H1 (cell line): ENCODE results near the gene FBXO21. TPM values are rescaled to one million over a fixed set of nuclear protein-coding genes. Genes with fewer than 3 reads are reported as not detected.

Source experiments
- CTCF ChIA-PET: fragments of 300-600 bp; sonication (Branson Sonifier 250); formaldehyde crosslinking; loops from one replicate; lab custom pipeline; 2021; ENCODE audit not compliant: partially characterized antibody; lab: Charles Lee
- POLR2A ChIA-PET: fragments of 300-600 bp; sonication (Branson Sonifier 250); formaldehyde crosslinking; loops from one replicate; lab custom pipeline; 2021; ENCODE audit warnings: inconsistent platforms; ENCODE audit not compliant: partially characterized antibody; lab: Charles Lee
- DNase-seq, 2 experiments: peaks; one replicate each; pipeline versions ENCODE4 v3.0.0 to v3.0.0-alpha.2; 2010 to 2022; ENCODE audit warnings: low spot score in 2 of 2, low read depth in 1 of 2, mixed read lengths in 1 of 2
- FAIRE-seq: peaks from 2 replicates; lab custom pipeline; 2011; peaks lifted over from hg19 to GRCh38; lab: Jason Lieb, UNC
- H2AFZ ChIP-seq: 2 replicates; pipeline ENCODE4 v1.8.1; 2012; ENCODE audit warnings: low read length, inconsistent platforms
- H2AK5ac ChIP-seq: 2 replicates; pipeline ENCODE4 v1.6.1; 2013; ENCODE audit warnings: low read depth, low read length
- H2BK120ac ChIP-seq: replicated peaks from 2 replicates; pipeline ENCODE3; 2013; ENCODE audit warnings: low read depth, low read length, inconsistent platforms
- H2BK12ac ChIP-seq: 2 replicates; pipeline ENCODE4 v1.6.1; 2013; ENCODE audit warnings: low read depth, low read length
- H2BK15ac ChIP-seq: 2 replicates; pipeline ENCODE4 v1.6.1; 2013; ENCODE audit warnings: low read length
- H2BK20ac ChIP-seq: 2 replicates; pipeline ENCODE4 v1.6.1; 2013; ENCODE audit warnings: low read length
- H2BK5ac ChIP-seq: 2 replicates; pipeline ENCODE4 v1.6.1; 2013; ENCODE audit warnings: low read depth, low read length
- H3K14ac ChIP-seq: 2 replicates; pipeline ENCODE4 v1.6.1; 2013; ENCODE audit warnings: inconsistent platforms; ENCODE audit not compliant: insufficient read length
- H3K18ac ChIP-seq: 2 replicates; pipeline ENCODE4 v1.6.1; 2013; ENCODE audit warnings: low read length; ENCODE audit errors: extremely low read depth
- H3K23ac ChIP-seq: 2 replicates; pipeline ENCODE4 v1.6.1; 2013; ENCODE audit warnings: inconsistent platforms; ENCODE audit not compliant: insufficient read length
- H3K23me2 ChIP-seq: 2 replicates; pipeline ENCODE4 v1.6.1; 2013; ENCODE audit warnings: low read depth, low read length
- H3K27ac ChIP-seq: 2 replicates; pipeline ENCODE4 v1.6.1; 2011; ENCODE audit warnings: low read depth, low read length, inconsistent platforms
- H3K27me3 ChIP-seq, 4 experiments: replicated peaks in 1 of 4; 1 replicate in 1 of 4; 2 replicates in 3 of 4; pipeline versions ENCODE4 v1.6.1 to v1.8.1; 2011 to 2013; ENCODE audit warnings: low read length in 3 of 4, mild to moderate bottlenecking in 3 of 4, inconsistent platforms in 2 of 4, mixed read lengths in 2 of 4, moderate library complexity in 1 of 4; ENCODE audit not compliant: control insufficient read depth in 3 of 4, insufficient read depth in 3 of 4; ENCODE audit errors: extremely low read depth in 1 of 4
- H3K36me3 ChIP-seq, 4 experiments: 2 replicates each; pipeline versions ENCODE4 v1.6.1 to v1.8.1; 2011 to 2013; ENCODE audit warnings: mild to moderate bottlenecking in 4 of 4, low read length in 3 of 4, moderate library complexity in 2 of 4, control low read depth in 1 of 4, inconsistent platforms in 1 of 4; ENCODE audit not compliant: insufficient read depth in 4 of 4, control insufficient read depth in 2 of 4
- H3K4ac ChIP-seq: replicated peaks from 2 replicates; pipeline ENCODE3; 2013; ENCODE audit warnings: low read length, low read depth, mixed read lengths, inconsistent platforms; ENCODE audit not compliant: insufficient read length
- H3K4me1 ChIP-seq, 4 experiments: replicated peaks in 1 of 4; 1 replicate in 1 of 4; 2 replicates in 3 of 4; pipeline versions ENCODE4 v1.6.1 to v1.8.1; 2011 to 2013; ENCODE audit warnings: low read length in 3 of 4, inconsistent platforms in 2 of 4, mixed read lengths in 1 of 4; ENCODE audit not compliant: insufficient read depth in 4 of 4, control insufficient read depth in 3 of 4
- H3K4me2 ChIP-seq, 2 experiments: 2 replicates each; pipeline versions ENCODE4 v1.6.1 to v1.8.1; 2011 to 2013; ENCODE audit warnings: low read depth in 2 of 2, low read length in 2 of 2, control low read depth in 1 of 2, inconsistent platforms in 1 of 2, mild to moderate bottlenecking in 1 of 2; ENCODE audit not compliant: insufficient read depth in 1 of 2
- H3K4me3 ChIP-seq, 4 experiments: fragments of 200-600, 300-600 bp in 1 of 4; sonication (generic), shearing (Covaris generic), sonication (Bioruptor Twin) in 1 of 4; 2 replicates each; pipeline versions ENCODE4 v1.5.1 to v1.8.1; 2011 to 2016; ENCODE audit warnings: low read length in 4 of 4, low read depth in 3 of 4, control low read depth in 2 of 4, inconsistent platforms in 2 of 4, mild to moderate bottlenecking in 2 of 4, mixed read lengths in 1 of 4, moderate library complexity in 1 of 4; ENCODE audit not compliant: insufficient read depth in 2 of 4; ENCODE audit errors: extremely low read depth in 1 of 4
- H3K56ac ChIP-seq: replicated peaks from 2 replicates; pipeline ENCODE3; 2013; ENCODE audit warnings: low read depth, mild to moderate bottlenecking, mixed read lengths, low read length, inconsistent platforms; ENCODE audit not compliant: insufficient read length
- H3K79me1 ChIP-seq: 2 replicates; pipeline ENCODE4 v1.6.1; 2013; ENCODE audit warnings: low read depth, low read length, control low read depth
- H3K79me2 ChIP-seq, 2 experiments: 2 replicates each; pipeline versions ENCODE4 v1.6.1 to v1.8.1; 2012 to 2013; ENCODE audit warnings: low read length in 2 of 2, mild to moderate bottlenecking in 2 of 2, inconsistent platforms in 1 of 2; ENCODE audit not compliant: insufficient read depth in 2 of 2, control insufficient read depth in 1 of 2
- H3K9ac ChIP-seq, 4 experiments: replicated peaks in 1 of 4; 1 replicate in 1 of 4; 2 replicates in 3 of 4; pipeline versions ENCODE4 v1.6.1 to v1.8.1; 2011 to 2013; ENCODE audit warnings: low read depth in 3 of 4, low read length in 3 of 4, control low read depth in 2 of 4, mild to moderate bottlenecking in 2 of 4, moderate library complexity in 2 of 4, inconsistent platforms in 1 of 4; ENCODE audit errors: extremely low read depth in 1 of 4
- H3K9me3 ChIP-seq, 2 experiments: 2 replicates each; pipeline versions ENCODE4 v1.6.1 to v1.8.1; 2012 to 2013; ENCODE audit warnings: mild to moderate bottlenecking in 2 of 2, moderate library complexity in 2 of 2, control low read depth in 1 of 2, inconsistent platforms in 1 of 2, low read depth in 1 of 2, low read length in 1 of 2, mixed read lengths in 1 of 2; ENCODE audit not compliant: insufficient read depth in 2 of 2
- H4K20me1 ChIP-seq, 2 experiments: replicated peaks in 1 of 2; 2 replicates each; pipeline versions ENCODE3 to v1.8.1; 2011 to 2013; ENCODE audit warnings: inconsistent platforms in 2 of 2, low read length in 2 of 2, mild to moderate bottlenecking in 1 of 2; ENCODE audit not compliant: insufficient read depth in 2 of 2, control insufficient read depth in 1 of 2
- H4K5ac ChIP-seq: 2 replicates; pipeline ENCODE4 v1.6.1; 2013; ENCODE audit warnings: low read length, low read depth, mixed read lengths, inconsistent platforms; ENCODE audit not compliant: insufficient read length
- H4K8ac ChIP-seq: 2 replicates; pipeline ENCODE4 v1.8.0; 2013; ENCODE audit warnings: mild to moderate bottlenecking, moderate library complexity, low read length, inconsistent platforms; ENCODE audit not compliant: insufficient read depth; ENCODE audit errors: extremely low read depth
- H4K91ac ChIP-seq: replicated peaks from 2 replicates; pipeline ENCODE3; 2013; ENCODE audit warnings: low read length, mixed read lengths, inconsistent platforms; ENCODE audit not compliant: insufficient read length
- BACH1 ChIP-seq: IDR thresholded peaks from 2 replicates; pipeline ENCODE4 v1.6.1; 2012; ENCODE audit warnings: low read length, improper control_type of control experiment
- BRCA1 ChIP-seq: IDR thresholded peaks from 2 replicates; pipeline ENCODE4 v1.6.1; 2012; ENCODE audit warnings: low read depth, low read length, improper control_type of control experiment
- CBX8 ChIP-seq: fragments of 300-800, 300-1000 bp; sonication (generic); IDR thresholded peaks from 2 replicates; pipeline ENCODE4 v1.7.1; 2016; ENCODE audit warnings: low read depth, low read length, borderline replicate concordance
- CHD1 ChIP-seq: IDR thresholded peaks from 2 replicates; pipeline ENCODE4 v1.6.1; 2012; ENCODE audit warnings: low read depth, low read length, improper control_type of control experiment
- CTBP2 ChIP-seq: IDR thresholded peaks from 2 replicates; pipeline ENCODE4 v1.7.0; 2011; ENCODE audit warnings: borderline replicate concordance, mild to moderate bottlenecking, moderate library complexity, mixed read lengths, low read length; ENCODE audit not compliant: insufficient read depth, insufficient read length
- GTF2F1 ChIP-seq: IDR thresholded peaks from 2 replicates; pipeline ENCODE4 v1.6.1; 2012; ENCODE audit warnings: low read depth, low read length, improper control_type of control experiment, borderline replicate concordance
- NRF1 ChIP-seq: IDR thresholded peaks from 2 replicates; pipeline ENCODE4 v1.6.1; 2011; ENCODE audit warnings: mild to moderate bottlenecking, low read depth, low read length, improper control_type of control experiment
- POLR2A ChIP-seq, 2 experiments: IDR thresholded peaks; 1 replicate in 1 of 2; 2 replicates in 1 of 2; pipeline ENCODE4 v1.6.1; 2011; ENCODE audit warnings: low read depth in 2 of 2, low read length in 2 of 2, mild to moderate bottlenecking in 2 of 2; ENCODE audit errors: control extremely low read depth in 1 of 2
- WGBS, 2 experiments: shearing (Covaris generic) in 1 of 2; methylation state at CpG; one replicate each; pipeline versions ENCODE4 v1.1.6 to v1.1.7; 2013 to 2015; ENCODE audit warnings: low lambda C conversion rate in 2 of 2, mixed read lengths in 2 of 2, inconsistent platforms in 1 of 2, low coverage in 1 of 2, missing lambda C conversion rate in 1 of 2; ENCODE audit not compliant: insufficient replicate concordance in 2 of 2, insufficient coverage in 1 of 2, insufficient read length in 1 of 2; ENCODE audit errors: extremely low coverage in 1 of 2, missing lambda C conversion rate in 1 of 2; 5-methylcytosine and 5-hydroxymethylcytosine counted together
- polyA plus RNA-seq, 7 experiments: library from polyadenylated mRNA; depleted of rRNA in 3 of 7; stranded (reverse) in 5 of 7; unstranded in 2 of 7; fragments of >200 nt in 5 of 7; fragments of 200-250 nt in 2 of 7; gene quantifications; 1 replicate in 5 of 7; 2 replicates in 1 of 7; 4 replicates in 1 of 7; pipeline versions ENCODE4 v1.2.1 to v1.2.3, GENCODE V29; 2011 to 2013; ENCODE audit warnings: missing spikeins in 2 of 7, mixed read lengths in 2 of 7
- total RNA-seq: library from RNA; stranded (reverse); fragmentation: NEBNext Ultra II Directional; extraction: Animal tissue kit (Norgen Biotek cat#: 25700); gene quantifications from 2 replicates; pipeline ENCODE4 v1.2.1, GENCODE V29; 2021
- TF ChIP-seq, protein P1 (sequence below): IDR thresholded peaks from 2 replicates; pipeline ENCODE4 v1.6.1; 2011; ENCODE audit warnings: low read length, improper control_type of control experiment
- TF ChIP-seq, protein P2 (sequence below): IDR thresholded peaks from 2 replicates; pipeline ENCODE4 v1.6.1; 2011; ENCODE audit warnings: low read depth, mild to moderate bottlenecking, low read length; ENCODE audit not compliant: insufficient read depth
- TF ChIP-seq, protein P3 (sequence below): IDR thresholded peaks from 2 replicates; pipeline ENCODE4 v1.6.1; 2012; ENCODE audit warnings: inconsistent platforms

The FBXO21 gene
- total and polyA plus RNA-seq, 2 of the 8 experiments (the other 6 are each of a cell fraction or from before 2014, with no cell fraction given): 57.0 to 80.6 TPM

GRCh38 chr12:117210266-117210918 is 20.1 kb upstream of the FBXO21 start:
- no peaks in the 10 kb centered on the region for H3K9me3 ChIP-seq
- H3K4me3 ChIP-seq: no peak overlapping the region
- H2BK5ac ChIP-seq: no peak overlapping the region
- H3K4me1 ChIP-seq: peaks cover 1 to 6% (median 4%) of the 10 kb centered on the region in 4 experiments; a peak in 4 of 7 replicates
- no peak overlapping the region for H4K5ac ChIP-seq
- no peak overlapping the region for H2BK15ac ChIP-seq
- no peak overlapping the region for H3K9ac ChIP-seq
- H3K14ac ChIP-seq: no peak overlapping the region
- no peaks in the 10 kb centered on the region; the same call in 1 of the 2 replicates for H3K23me2 ChIP-seq
- H3K18ac ChIP-seq: no peak overlapping the region
- no peak overlapping the region for H3K4me2 ChIP-seq
- CTCF ChIA-PET: interaction anchor here (0.7 to 6.8 kb wide), 18 partner anchors 11 to 646 kb away, joined by 3 to 65 read pairs (median 4); partner anchors contain the start of gene NOS1
- TF ChIP-seq BACH1: no peak
- TF ChIP-seq, protein P1, sequence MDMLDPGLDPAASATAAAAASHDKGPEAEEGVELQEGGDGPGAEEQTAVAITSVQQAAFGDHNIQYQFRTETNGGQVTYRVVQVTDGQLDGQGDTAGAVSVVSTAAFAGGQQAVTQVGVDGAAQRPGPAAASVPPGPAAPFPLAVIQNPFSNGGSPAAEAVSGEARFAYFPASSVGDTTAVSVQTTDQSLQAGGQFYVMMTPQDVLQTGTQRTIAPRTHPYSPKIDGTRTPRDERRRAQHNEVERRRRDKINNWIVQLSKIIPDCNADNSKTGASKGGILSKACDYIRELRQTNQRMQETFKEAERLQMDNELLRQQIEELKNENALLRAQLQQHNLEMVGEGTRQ: no peak
- no peak for TF ChIP-seq CHD1
- TF ChIP-seq, protein P2, sequence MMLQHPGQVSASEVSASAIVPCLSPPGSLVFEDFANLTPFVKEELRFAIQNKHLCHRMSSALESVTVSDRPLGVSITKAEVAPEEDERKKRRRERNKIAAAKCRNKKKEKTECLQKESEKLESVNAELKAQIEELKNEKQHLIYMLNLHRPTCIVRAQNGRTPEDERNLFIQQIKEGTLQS: no peak
- TF ChIP-seq POLR2A (IDR thresholded peaks at IDR 0.05; ENCODE audit: control extremely low read depth in 1 of 2, low read depth in 2 of 2, low read length in 2 of 2): no peak
- no peak for TF ChIP-seq GTF2F1
- TF ChIP-seq, protein P3, sequence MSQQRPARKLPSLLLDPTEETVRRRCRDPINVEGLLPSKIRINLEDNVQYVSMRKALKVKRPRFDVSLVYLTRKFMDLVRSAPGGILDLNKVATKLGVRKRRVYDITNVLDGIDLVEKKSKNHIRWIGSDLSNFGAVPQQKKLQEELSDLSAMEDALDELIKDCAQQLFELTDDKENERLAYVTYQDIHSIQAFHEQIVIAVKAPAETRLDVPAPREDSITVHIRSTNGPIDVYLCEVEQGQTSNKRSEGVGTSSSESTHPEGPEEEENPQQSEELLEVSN: no peak
- no peak for TF ChIP-seq NRF1
- TF ChIP-seq BRCA1: no peak
- TF ChIP-seq CBX8: no peak
- no peak for TF ChIP-seq CTBP2
- H3K36me3 ChIP-seq: no peaks in the 10 kb centered on the region
- DNase-seq (no peak), FAIRE-seq (no peak)
- no peaks in the 10 kb centered on the region for H3K79me1 ChIP-seq
- WGBS, 2 experiments: 92% methylated on average over 6 of the region's 6 CpGs; no CpG with 5 or more reads in 1 of the 2 experiments
- H4K8ac ChIP-seq: no peak overlapping the region
- H2BK120ac ChIP-seq: no peak overlapping the region
- no peaks in the 10 kb centered on the region for H3K79me2 ChIP-seq
- POLR2A ChIA-PET: interaction anchor here (1.2 kb wide), 1 partner anchor 10 kb away, joined by 3 read pairs; no protein-coding TSS in a partner anchor
- H2BK12ac ChIP-seq: no peak overlapping the region
- H2AFZ ChIP-seq: no peak overlapping the region
- H3K4ac ChIP-seq: no peak overlapping the region
- H3K27ac ChIP-seq: no peak overlapping the region
- H2AK5ac ChIP-seq: no peak overlapping the region
- H4K91ac ChIP-seq: no peak overlapping the region
- H3K23ac ChIP-seq: no peak overlapping the region
- no peaks in the 10 kb centered on the region; a peak in 1 of 7 replicates for H3K27me3 ChIP-seq
- no peak overlapping the region for H3K56ac ChIP-seq
- no peak overlapping the region for H2BK20ac ChIP-seq
- H4K20me1 ChIP-seq: no peaks in the 10 kb centered on the region
